ENCODE measurements around the gene NRG3. TPM values are rescaled to one million over a fixed set of nuclear protein-coding genes. Genes with fewer than 3 reads are reported as not detected.

Gene NRG3
- total RNA-seq, 2 donors from 2014 or later, result not detected

DNA sequence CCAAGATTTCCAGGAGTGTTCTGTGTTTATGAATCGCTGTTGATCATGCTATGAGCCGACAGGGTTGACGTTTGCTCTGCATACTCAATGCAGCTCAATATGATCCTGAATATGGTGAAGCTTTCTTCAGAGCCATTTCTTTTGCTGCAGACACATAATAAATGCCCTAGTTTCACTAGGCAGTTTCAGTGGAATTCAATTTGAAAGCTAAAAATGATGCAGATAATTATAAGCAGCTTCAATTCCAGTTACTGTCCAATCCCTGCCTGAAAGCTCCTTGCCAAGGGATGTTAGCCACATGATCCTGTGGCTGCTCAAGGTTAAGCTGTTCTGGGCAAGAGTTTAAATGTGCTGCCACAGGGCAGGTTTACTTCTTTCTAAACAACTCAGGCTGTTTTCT lies 805.6 kb downstream of the NRG3 start:
- no peak for DNase-seq (ENCODE audit: low spot score in 2 of 2)
- H3K27ac Mint-ChIP-seq, result no peak overlapping the region
- H3K36me3 Mint-ChIP-seq, result peaks cover 0 to 5% of the 10 kb centered on the region in 2 donors
- ATAC-seq, result no peak
- H3K9me3 Mint-ChIP-seq, result peaks cover 6 to 16% of the 10 kb centered on the region in 2 donors

GRCh38 chr10:82683945-82684344 lies 809.0 kb downstream of the NRG3 start:
- no peaks in the 10 kb centered on the region for H3K36me3 Mint-ChIP-seq
- ATAC-seq, result no peak

DNA sequence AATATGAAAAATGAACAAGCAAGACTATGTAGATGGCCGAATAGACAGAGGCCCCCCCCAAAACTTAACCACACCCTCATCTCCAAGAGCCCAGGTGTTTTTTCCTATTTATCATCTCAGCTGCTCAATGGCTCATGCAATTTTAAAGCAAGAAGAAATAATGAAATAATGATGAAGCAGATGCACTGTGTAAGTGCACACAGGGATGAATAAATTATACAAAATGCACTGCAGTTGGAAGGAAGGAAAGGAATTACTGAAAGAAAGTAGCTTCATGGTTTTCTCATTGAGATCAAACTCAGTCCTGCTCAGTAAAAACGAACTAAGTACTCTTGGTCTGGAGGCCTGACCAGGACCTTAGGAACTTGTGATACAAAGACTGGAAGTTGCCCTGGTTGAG lies 810.1 kb downstream of the NRG3 start:
- Mint-ChIP-seq H3K9me3 (peaks cover 10 to 13% of the 10 kb centered on the region in 2 donors), H3K36me3 (no peaks in the 10 kb centered on the region), H3K27ac (no peak overlapping the region)
- ATAC-seq (no peak), DNase-seq (ENCODE audit: low spot score in 2 of 2) (no peak)

More at GRCh38 chr10:82683945-82684344, 809.0 kb downstream of the NRG3 start:
- Mint-ChIP-seq H3K9me3 (peaks cover 9 to 10% of the 10 kb centered on the region in 2 donors), H3K27ac (no peak overlapping the region)
- DNase-seq (ENCODE audit: low spot score in 2 of 2), result no peak

DNA sequence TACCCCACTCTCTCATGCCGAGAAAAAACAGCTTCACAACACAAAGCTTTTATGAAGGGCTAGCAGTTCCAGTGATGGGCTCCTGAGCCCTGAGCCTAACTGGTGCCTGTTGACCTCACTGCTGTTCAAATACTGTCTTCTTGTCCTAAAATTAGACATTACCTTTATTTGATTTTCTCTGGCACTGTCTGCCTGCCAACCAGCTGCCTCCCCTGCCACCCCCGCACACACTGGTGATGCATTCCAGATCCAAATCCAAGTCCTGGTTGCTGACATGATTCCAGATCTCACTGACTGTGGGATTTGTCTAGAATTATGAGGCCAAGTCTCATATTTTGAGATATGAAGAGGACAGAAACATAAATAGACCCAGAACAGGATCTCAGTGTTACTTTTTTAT lies 816.2 kb downstream of the NRG3 start:
- Mint-ChIP-seq H3K9me3 (peaks cover 5 to 13% of the 10 kb centered on the region in 2 donors), H3K27ac (no peak overlapping the region), H3K36me3 (no peaks in the 10 kb centered on the region)
- ATAC-seq, result no peak
- no peak for DNase-seq (ENCODE audit: low spot score in 2 of 2)

DNA sequence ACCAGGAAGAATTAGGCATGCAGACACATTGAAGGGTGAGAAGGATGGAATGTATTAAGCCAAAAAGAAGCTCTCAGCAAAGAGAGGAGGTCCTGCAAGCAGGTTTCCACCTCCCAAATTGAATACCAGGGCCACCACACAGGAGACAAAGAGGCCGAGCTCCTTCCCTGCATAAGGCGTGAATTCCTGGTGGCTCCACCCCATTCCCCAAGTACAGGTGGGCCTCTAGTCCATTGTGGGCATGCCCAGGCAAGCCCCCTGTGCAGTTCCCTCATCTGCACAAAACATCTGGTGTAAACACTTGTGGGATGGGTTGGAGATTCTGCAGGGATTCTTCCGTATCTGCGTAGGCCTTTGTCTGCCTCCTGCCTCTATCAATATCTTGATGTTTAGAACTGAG lies 817.5 kb downstream of the NRG3 start:
- Mint-ChIP-seq H3K36me3 (no peaks in the 10 kb centered on the region), H3K27ac (no peak overlapping the region), H3K9me3 (peaks cover 5 to 10% of the 10 kb centered on the region in 2 donors)
- DNase-seq (ENCODE audit: low spot score in 2 of 2), result no peak
- ATAC-seq, result no peak

- ATAC-seq, result no peak
- DNase-seq (ENCODE audit: low spot score in 2 of 2), result no peak
- Mint-ChIP-seq H3K36me3 (peaks cover 0 to 7% of the 10 kb centered on the region in 2 donors), H3K9me3 (peaks cover 13 to 16% of the 10 kb centered on the region in 2 donors), H3K27ac (no peak overlapping the region)
Measured at GRCh38 chr10:82721831-82722230, 846.8 kb downstream of the NRG3 start.

DNA sequence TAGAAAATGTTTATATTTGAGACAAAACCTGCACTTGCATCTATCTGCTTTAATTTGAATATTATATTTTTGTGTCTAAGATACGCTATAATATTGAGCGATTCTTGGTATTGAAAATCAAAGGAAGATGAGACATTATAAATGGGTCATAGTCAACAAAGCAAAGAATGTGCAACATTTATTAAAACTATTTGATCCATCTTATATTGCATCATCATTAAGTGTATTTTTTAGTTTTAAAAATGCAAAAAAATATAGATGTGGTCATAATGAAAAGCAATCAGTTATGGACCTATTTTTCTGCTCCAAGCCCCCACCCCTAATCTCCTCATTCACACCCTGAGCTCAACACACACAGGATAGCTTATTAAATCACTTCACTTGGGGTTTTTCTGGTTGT lies 847.3 kb downstream of the NRG3 start:
- H3K27ac Mint-ChIP-seq, result no peak overlapping the region
- DNase-seq (ENCODE audit: low spot score in 2 of 2) (no peak), ATAC-seq (no peak)
- H3K36me3 Mint-ChIP-seq, result peaks cover 0 to 8% of the 10 kb centered on the region in 2 donors
- H3K9me3 Mint-ChIP-seq, result peaks cover 14 to 17% of the 10 kb centered on the region in 2 donors

- Mint-ChIP-seq H3K27ac (no peak overlapping the region), H3K9me3 (peaks cover 4 to 7% of the 10 kb centered on the region in 2 donors), H3K36me3 (no peaks in the 10 kb centered on the region)
- DNase-seq (ENCODE audit: low spot score in 2 of 2), result no peak
- ATAC-seq, result no peak
Measured at GRCh38 chr10:82736305-82736704, 861.3 kb downstream of the NRG3 start.

DNA sequence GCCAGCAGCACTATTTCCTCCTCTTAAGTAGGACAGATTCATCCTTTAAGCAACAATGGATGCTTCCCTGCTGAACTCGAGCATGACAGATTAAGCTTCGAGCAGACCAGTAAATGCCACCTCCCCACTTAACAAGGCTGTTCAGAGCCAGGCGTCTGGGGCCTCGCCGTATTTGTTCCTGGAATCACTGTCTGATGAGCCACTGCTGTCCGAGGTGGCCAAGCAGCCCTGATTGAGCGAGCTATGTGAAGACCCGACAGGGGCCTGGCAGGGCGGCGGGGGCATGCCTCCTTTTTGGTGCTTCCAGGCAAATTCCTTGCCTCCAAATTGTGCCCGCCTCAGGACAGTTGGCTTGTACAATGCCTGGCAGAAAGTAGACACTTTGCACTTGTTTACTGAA lies 862.6 kb downstream of the NRG3 start:
- Mint-ChIP-seq H3K9me3 (peaks cover 4 to 7% of the 10 kb centered on the region in 2 donors), H3K36me3 (no peaks in the 10 kb centered on the region), H3K27ac (no peak overlapping the region)
- no peak for DNase-seq (ENCODE audit: low spot score in 2 of 2)
- no peak for ATAC-seq

DNA sequence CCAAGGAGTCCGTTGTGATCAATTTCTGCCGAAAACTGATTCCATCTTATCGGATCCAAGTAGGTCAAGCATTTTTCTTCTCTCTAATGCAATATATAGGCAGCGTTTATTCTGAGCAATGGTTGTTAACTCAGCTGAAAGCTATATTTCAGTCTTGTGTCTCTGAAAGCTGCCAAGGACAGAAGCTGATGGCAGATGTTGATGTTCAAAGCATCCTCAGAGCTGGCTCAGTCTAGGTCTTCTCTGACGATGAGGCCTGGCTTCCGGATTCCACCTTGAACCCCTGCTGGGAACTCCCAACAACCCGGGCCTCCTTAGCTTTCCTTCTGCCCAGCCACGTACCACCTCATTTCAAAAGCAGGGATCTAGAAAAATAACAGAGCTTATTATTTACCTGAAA lies 863.6 kb downstream of the NRG3 start:
- ATAC-seq (no peak), DNase-seq (ENCODE audit: low spot score in 2 of 2) (no peak)
- H3K9me3 Mint-ChIP-seq, result peaks cover 1 to 7% of the 10 kb centered on the region in 2 donors
- no peaks in the 10 kb centered on the region for H3K36me3 Mint-ChIP-seq
- H3K27ac Mint-ChIP-seq, result no peak overlapping the region

GRCh38 chr10:82742478-82742877 lies 867.5 kb downstream of the NRG3 start:
- no peak overlapping the region for H3K27ac Mint-ChIP-seq
- no peaks in the 10 kb centered on the region for H3K9me3 Mint-ChIP-seq
- no peak for ATAC-seq
- H3K36me3 Mint-ChIP-seq, result no peaks in the 10 kb centered on the region
- DNase-seq (ENCODE audit: low spot score in 2 of 2), result no peak

GRCh38 chr10:82742898-82743297 lies 867.9 kb downstream of the NRG3 start:
- no peak for ATAC-seq
- no peak for DNase-seq (ENCODE audit: low spot score in 2 of 2)
- H3K9me3 Mint-ChIP-seq, result no peaks in the 10 kb centered on the region
- no peak overlapping the region for H3K27ac Mint-ChIP-seq
- no peaks in the 10 kb centered on the region for H3K36me3 Mint-ChIP-seq

GRCh38 chr10:82750538-82750937 lies 875.5 kb downstream of the NRG3 start:
- H3K9me3 Mint-ChIP-seq, result no peaks in the 10 kb centered on the region
- DNase-seq (ENCODE audit: low spot score in 2 of 2), result no peak
- no peaks in the 10 kb centered on the region for H3K36me3 Mint-ChIP-seq
- H3K27ac Mint-ChIP-seq, result no peak overlapping the region
- ATAC-seq, result no peak

- ATAC-seq (no peak), DNase-seq (ENCODE audit: low spot score in 2 of 2) (no peak)
- H3K9me3 Mint-ChIP-seq, result peaks cover 8 to 17% of the 10 kb centered on the region in 2 donors
- no peak overlapping the region for H3K27ac Mint-ChIP-seq
- no peaks in the 10 kb centered on the region for H3K36me3 Mint-ChIP-seq
Measured at GRCh38 chr10:82757397-82757796, 882.4 kb downstream of the NRG3 start.

DNA sequence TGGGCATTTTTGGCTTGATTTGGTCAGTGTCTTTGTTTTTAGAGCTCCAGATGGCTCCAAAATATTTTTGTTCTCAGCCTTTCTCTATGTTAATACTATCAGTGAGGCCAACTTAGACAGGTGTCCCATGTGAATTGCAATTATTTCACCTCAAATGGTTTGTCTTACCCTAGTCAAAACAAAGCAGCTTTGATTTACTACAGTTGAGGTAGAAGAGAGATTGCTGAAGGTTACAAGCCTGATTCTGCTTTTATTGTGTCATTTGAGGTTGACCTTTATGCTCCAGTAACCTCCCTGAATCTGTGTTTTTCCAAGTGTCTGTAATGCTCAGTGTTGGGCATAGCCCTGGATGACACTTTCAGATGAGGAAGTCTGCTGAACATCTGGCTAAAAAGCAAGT lies 882.9 kb downstream of the NRG3 start:
- H3K36me3 Mint-ChIP-seq, result no peaks in the 10 kb centered on the region

DNA sequence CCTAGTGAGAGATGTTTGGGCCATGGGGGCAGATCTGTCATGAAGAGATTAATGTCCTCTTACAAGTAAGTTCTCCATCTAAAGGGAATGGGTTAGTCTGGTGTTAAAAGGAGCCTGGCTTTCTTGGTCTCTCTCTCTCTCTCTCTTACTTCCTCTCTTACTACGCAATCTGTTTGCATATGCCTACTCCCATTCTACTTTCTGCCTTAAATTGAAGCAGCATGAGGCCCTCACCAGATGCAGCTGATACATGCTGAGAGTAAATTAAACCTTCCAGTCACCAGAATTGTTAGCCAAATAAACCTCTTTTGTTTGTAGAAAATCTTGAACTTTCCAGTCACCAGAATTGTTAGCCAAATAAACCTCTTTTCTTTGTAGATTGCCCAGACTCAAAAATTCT lies 884.1 kb downstream of the NRG3 start:
- DNase-seq (ENCODE audit: low spot score in 2 of 2) (no peak), ATAC-seq (no peak)
- Mint-ChIP-seq H3K27ac (no peak overlapping the region), H3K9me3 (peaks cover 8 to 17% of the 10 kb centered on the region in 2 donors), H3K36me3 (no peaks in the 10 kb centered on the region)

More for the DNA sequence above, 882.9 kb downstream of the NRG3 start:
- no peak for DNase-seq (ENCODE audit: low spot score in 2 of 2)
- H3K27ac Mint-ChIP-seq, result no peak overlapping the region
- ATAC-seq, result no peak
- H3K9me3 Mint-ChIP-seq, result peaks cover 8 to 17% of the 10 kb centered on the region in 2 donors

DNA sequence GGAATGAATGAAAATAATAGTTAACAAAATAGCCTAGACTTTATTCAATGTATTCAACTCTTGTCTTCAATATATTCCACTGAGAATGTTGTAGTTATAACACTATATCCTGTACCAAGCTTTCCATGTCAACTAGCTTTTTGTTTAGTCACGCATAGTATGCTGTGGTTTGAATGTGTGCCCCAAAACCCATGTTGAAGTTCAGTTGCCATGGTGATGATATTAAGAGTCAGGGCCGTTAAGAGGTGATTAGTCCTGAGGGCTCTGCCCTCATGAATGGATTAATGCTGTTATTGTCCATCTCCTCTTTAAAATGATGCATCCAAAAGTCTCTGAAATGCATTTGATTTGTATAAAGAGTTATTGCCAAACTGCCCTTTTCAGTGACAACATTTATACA lies 887.6 kb downstream of the NRG3 start:
- Mint-ChIP-seq H3K9me3 (peaks cover 3 to 9% of the 10 kb centered on the region in 2 donors), H3K36me3 (no peaks in the 10 kb centered on the region), H3K27ac (no peak overlapping the region)
- DNase-seq (ENCODE audit: low spot score in 2 of 2), result no peak
- ATAC-seq, result no peak

- no peaks in the 10 kb centered on the region for H3K36me3 Mint-ChIP-seq
- H3K9me3 Mint-ChIP-seq, result peaks cover 0 to 4% of the 10 kb centered on the region in 2 donors
- no peak for DNase-seq (ENCODE audit: low spot score in 2 of 2)
- no peak for ATAC-seq
- H3K27ac Mint-ChIP-seq, result no peak overlapping the region
Measured at GRCh38 chr10:82768040-82768439, 893.0 kb downstream of the NRG3 start.

- H3K36me3 Mint-ChIP-seq, result peaks cover 0 to 18% of the 10 kb centered on the region in 2 donors
- H3K27ac Mint-ChIP-seq, result no peak overlapping the region
- ATAC-seq, result no peak
- peaks cover 17 to 23% of the 10 kb centered on the region in 2 donors for H3K9me3 Mint-ChIP-seq
- DNase-seq (ENCODE audit: low spot score in 2 of 2), result no peak
Measured at GRCh38 chr10:82778908-82779307, 903.9 kb downstream of the NRG3 start.

Measured in activated naive CD4-positive, alpha-beta T cell treated with anti-CD3 and anti-CD28 coated beads, Interleukin-2, amount 50 U/mL, for 72 hours (primary cell).